KG1 (cell line): Measurements from ENCODE around the gene FBXL20.

Experiments used
- DNase-seq: peaks from one replicate; lab custom pipeline; 2025; lab: John Stamatoyannopoulos, UW

FBXL20 gene

GRCh38 chr17:39246274-39246673 lies 155.2 kb downstream of the FBXL20 start:
- DNase-seq: no peak

DNA sequence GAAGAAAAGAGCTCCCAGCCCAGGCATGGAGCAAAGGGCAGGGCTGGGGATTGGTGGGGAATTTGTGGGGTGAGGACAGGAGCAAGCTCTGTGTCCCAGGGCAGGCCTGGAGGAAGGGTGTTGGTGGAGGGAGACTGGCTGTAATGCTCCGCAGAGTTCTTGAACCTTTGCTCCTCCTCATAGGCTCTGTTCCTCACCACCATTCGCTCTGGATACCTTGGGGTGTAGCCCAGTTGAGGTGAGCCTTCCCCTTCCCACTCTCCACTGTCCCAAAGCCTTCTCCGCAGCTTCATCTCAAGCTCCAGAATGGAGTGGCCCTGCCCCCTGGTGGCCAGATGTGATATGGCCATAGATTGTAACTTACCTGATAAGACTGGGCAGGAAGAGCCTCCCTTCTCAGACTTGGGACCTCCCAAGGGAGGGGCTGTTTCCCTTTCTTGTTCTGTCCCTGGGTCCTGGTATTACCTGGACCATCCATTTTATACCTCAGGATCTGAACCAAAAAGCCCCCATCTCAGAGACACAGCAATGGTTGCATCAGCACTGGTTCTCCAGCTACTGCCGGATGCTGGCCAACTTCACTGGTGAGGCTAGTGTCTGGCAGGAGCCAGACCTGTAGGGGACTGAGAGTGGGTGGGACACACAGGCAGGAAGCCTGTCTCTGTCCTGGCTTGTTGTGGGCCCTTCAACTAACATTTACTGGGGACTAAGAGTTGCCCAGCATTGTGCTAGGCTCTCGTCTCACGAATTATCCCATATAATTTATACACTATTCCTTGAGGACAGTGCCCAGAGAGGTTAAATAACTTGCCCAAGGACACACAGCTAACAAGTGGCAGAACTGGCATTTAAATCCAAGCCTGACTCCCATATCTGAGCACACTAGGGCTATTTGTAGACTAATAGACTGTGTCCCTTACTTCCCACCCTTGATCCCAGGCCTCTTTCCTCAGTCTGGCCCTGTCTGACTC lies 156.5 kb downstream of the FBXL20 start:
- peak; percentile 71 for DNase-seq

DNA sequence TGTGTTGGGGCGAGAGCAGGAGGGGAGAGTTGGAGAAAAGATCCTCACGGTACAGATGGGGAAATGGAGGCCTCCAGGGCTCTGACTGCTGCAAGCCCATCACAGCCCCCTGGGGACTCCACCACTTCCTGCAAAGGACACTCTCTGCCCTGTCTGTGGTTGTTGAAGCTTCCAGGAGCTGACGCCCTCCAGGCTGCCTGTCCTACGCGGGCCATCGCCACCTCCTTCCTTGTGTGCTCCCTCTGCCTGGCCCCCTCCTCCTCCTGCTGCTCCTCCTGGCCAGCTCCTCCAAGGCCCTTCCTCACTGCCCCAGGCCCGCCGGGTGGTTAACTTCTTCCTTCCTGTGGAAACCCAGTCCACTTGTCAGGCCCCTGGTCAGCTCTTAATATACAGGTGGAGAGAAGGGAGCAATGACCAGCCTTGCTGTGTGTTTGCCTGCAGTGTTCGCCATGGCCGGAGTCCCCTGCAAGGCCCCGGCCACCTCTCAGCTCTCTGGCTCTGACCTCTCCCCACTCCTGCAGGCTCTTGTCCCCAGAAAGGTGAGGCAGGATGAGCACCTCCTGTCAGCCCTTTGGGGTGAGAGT lies 157.3 kb downstream of the FBXL20 start:
- no peak for DNase-seq

DNA sequence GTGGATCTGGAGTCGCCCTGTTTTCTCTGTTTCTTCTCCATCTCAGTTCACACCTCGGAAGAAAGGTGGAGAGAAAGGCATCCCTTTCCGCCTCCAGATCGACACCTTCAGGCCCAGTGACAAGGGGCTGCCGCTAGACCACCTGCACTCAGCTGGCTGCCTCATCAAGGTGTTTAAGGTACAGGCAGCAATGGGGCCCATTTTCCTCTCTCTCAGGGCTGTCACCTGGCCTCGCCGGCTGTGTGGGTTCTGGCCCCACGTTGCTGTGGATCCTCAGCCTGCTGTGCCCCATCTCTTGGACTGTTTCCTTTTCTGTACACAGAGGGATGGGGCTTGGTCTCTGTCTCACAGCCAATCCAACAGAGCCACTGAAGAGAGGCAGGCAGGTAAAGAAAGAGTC lies 158.3 kb downstream of the FBXL20 start:
- no peak for DNase-seq

GRCh38 chr17:39240631-39241030 lies 160.8 kb downstream of the FBXL20 start:
- no peak for DNase-seq

DNA sequence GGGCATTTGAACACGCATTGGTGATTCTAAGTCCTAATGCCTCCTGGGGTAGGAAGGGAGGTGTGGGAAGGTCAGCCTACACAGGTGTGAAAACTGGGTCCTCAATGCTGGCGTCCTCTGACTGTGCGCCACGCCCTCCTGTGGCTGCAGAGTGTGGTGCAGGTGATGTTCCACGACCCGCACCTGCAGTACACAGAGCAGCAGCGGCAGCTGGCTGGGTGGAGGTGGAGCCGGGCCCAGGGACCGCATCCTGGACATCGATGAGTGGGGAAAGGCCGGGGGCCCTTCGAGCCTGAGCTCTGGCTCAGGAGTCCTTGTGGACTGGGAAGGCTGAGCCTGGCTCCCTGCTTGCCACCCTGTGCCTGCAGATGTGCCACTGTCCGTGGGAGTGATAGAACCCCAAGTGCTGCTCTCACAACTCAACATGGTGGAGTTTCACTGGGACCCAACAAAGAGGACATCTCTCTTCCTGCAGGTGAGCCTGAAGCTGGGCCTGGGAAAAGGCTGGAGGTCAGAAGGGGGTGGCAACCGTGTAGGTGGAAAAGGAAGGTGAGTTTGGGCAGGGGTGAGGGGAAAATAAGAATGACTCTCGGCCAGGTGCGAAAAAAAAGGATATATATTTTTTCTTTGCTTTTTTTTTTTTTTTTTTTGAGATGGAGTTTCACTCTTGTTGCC lies 161.6 kb downstream of the FBXL20 start:
- DNase-seq: no peak

- no peak for DNase-seq
Observed at GRCh38 chr17:39238311-39238972, 163.0 kb downstream of the FBXL20 start.

- no peak for DNase-seq
Observed at GRCh38 chr17:39237586-39237985, 163.8 kb downstream of the FBXL20 start.

GRCh38 chr17:39236981-39237441 lies 164.4 kb downstream of the FBXL20 start:
- DNase-seq: no peak

DNA sequence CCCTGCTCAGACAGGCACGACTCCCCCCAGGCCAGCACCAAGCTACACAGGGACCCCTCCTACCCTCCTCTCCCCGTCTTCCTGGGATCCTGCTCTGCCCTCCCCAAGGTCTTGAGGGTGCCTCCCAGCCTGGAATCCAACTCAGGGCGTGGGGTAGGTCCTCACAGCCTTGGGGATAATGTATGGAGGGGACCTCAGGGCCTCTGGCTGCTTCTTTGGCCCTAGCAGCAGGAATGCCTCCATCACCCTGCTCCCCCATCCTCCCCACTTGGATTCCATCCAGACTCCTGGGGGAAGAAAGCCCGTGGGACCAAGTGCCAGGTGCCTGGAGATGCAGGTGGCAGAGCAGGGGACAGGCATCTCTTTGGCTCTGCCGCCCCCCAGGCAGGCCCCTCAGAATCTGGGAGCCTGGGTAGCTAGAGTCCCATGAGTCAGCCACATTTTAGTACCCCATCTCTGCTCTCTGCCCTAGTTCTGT lies 164.9 kb downstream of the FBXL20 start:
- DNase-seq: no peak

GRCh38 chr17:39235555-39236449 lies 165.6 kb downstream of the FBXL20 start:
- peak; percentile 65 for DNase-seq

DNA sequence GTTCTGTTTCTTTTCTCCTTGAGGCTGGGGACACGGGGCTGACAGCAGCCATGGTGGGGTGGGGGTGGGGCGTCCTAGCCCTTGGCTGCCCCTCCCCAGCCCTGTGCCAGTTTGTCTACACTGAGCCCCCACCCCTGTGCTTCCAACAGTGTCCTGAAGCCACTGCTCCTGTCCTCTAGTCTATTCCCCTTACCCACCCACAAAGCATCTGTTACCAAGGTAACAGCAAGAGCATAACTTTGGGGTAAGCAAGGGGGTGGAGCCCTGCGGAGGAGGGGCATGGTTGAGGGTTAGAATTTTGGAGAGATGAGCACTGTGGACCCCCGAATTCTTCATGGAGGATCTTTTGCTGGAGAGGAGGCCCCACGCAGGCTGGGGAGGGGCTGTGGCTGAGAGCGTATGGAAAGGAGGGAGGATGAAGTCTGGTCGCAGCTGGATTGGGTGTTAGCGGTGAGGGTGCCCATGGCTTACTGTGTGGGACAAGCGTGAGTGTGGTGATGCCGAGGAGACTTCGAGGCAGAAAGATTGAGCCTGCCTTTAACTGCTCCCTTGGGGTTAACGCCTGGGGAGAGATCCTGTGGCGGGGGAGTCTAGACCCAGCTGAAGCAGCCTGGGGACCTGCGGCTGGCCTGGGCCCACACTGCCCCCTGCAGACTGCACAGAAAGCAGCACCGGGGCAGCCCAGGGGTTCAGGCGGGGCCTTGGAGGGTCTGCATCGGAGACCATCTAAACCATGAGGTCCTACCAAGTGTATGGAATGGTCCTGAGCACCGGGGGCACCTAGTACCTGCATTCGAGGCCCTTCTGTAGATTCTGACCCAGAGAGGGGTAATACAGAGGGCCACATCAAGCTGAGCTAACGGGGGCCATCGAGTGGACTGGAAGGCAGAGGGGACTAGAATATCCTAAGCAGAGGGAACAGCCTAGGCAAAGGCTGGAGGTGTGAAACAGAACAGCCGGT lies 169.6 kb downstream of the FBXL20 start:
- peak; percentile 14 for DNase-seq

- no peak for DNase-seq
Observed at GRCh38 chr17:39231091-39231561, 170.3 kb downstream of the FBXL20 start.

GRCh38 chr17:39230361-39230760 lies 171.1 kb downstream of the FBXL20 start:
- no peak for DNase-seq

- DNase-seq: no peak
Observed at GRCh38 chr17:39229274-39229913, 172.0 kb downstream of the FBXL20 start.

- DNase-seq: no peak
Observed at GRCh38 chr17:39227364-39227919, 174.0 kb downstream of the FBXL20 start.

- DNase-seq: no peak
Observed at GRCh38 chr17:39225959-39226683, 175.3 kb downstream of the FBXL20 start.

DNA sequence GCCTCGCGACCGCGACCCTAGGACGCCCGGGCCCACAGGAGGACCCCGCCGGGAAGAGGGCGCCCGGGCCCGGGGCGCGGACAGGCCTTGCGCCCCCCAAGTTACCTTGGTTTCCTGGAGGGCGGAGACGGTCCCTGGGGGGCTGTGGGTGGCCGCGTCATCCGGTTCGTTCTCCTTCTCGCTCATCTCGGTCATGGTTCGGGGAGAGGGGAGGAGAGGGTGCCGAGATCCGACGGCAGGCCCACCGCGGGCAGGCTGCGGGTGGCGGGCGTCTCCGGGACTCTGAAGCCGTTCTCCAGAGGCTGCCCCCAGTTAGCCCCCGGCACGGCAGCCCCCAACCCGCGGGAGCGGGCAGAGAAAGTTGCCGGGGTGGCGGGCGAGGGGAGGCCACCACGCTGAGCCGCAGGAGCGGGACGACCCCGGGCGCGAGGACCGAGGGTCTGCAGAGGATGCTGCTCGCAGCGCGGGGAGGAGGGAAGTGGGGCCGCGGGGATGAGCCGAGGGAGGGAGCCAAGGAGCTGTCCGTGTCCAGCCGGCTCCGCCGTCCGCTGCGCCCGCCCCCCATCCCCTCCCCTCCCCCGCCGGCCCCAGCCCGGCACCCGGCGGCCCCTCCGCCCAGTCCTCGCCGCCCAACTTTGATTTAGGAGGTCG lies 176.0 kb downstream of the FBXL20 start, which contains the start of gene STAC2:
STAC2 (minus strand) TSS at position 638 of the 651 bp plus-strand sequence; CDS start at position 195, 443 bp downstream.
- DNase-seq: no peak
